GM12892 (cell line): ENCODE results near the gene CALHM2.

Experiments used
- DNase-seq: peaks from one replicate; pipeline ENCODE4 v3.0.0; 2011; ENCODE audit not compliant: insufficient read length
- FAIRE-seq: peaks from 2 replicates; lab custom pipeline; 2011; peaks lifted over from hg19 to GRCh38; lab: Jason Lieb, UNC
- POLR2A ChIP-seq: IDR thresholded peaks from 2 replicates; pipeline ENCODE4 v1.6.1; 2011; ENCODE audit warnings: low read depth, low read length, control low read depth
- POLR2AphosphoS5 ChIP-seq: IDR thresholded peaks from 2 replicates; pipeline ENCODE4 v1.6.1; 2011; ENCODE audit warnings: low read depth, low read length, control low read depth
- TAF1 ChIP-seq: IDR thresholded peaks from 2 replicates; pipeline ENCODE4 v1.6.1; 2011; ENCODE audit warnings: low read depth, mild to moderate bottlenecking, control low read depth, low read length, borderline replicate concordance

Gene CALHM2

GRCh38 chr10:103457896-103458583 lies 5.9 kb upstream of the CALHM2 start:
- no peak for DNase-seq
- no peak for FAIRE-seq
- TF ChIP-seq POLR2AphosphoS5, result no peak
- no peak for TF ChIP-seq TAF1
- no peak for TF ChIP-seq POLR2A

GRCh38 chr10:103457176-103457712 lies 5.1 kb upstream of the CALHM2 start:
- no peak for DNase-seq
- no peak for FAIRE-seq
- TF ChIP-seq POLR2A (no peak), POLR2AphosphoS5 (no peak), TAF1 (no peak)

GRCh38 chr10:103456074-103456660 lies 4.0 kb upstream of the CALHM2 start:
- FAIRE-seq, result no peak

GRCh38 chr10:103455235-103455634 lies 3.1 kb upstream of the CALHM2 start:
- no peak for TF ChIP-seq POLR2A
- TF ChIP-seq POLR2AphosphoS5, result no peak
- TF ChIP-seq TAF1, result no peak

More at GRCh38 chr10:103456074-103456660, 4.0 kb upstream of the CALHM2 start:
- no peak for TF ChIP-seq TAF1
- TF ChIP-seq POLR2A, result no peak
- no peak for TF ChIP-seq POLR2AphosphoS5
- no peak for DNase-seq

GRCh38 chr10:103454026-103454425 lies 1.9 kb upstream of the CALHM2 start:
- DNase-seq, result no peak

More at GRCh38 chr10:103455235-103455634, 3.1 kb upstream of the CALHM2 start:
- FAIRE-seq (no peak), DNase-seq (no peak)

GRCh38 chr10:103452506-103453230 lies 498 bp upstream of the CALHM2 start:
- DNase-seq, result no peak
- TF ChIP-seq POLR2A (0 out of 2 replicates have a peak, but pooled peaks have one; percentile 50), POLR2AphosphoS5 (no peak)
- FAIRE-seq, result no peak

More at GRCh38 chr10:103454026-103454425, 1.9 kb upstream of the CALHM2 start:
- no peak for FAIRE-seq
- TF ChIP-seq POLR2A (no peak), TAF1 (no peak), POLR2AphosphoS5 (no peak)

- TF ChIP-seq POLR2A (no peak), TAF1 (no peak), POLR2AphosphoS5 (no peak)
- peak; percentile 66 for DNase-seq
- peak; percentile 80 for FAIRE-seq
These were observed 918 bp downstream of the CALHM2 start for GRCh38 chr10:103451091-103451813.

- DNase-seq (no peak), FAIRE-seq (no peak)
- TF ChIP-seq POLR2A (no peak), TAF1 (no peak), POLR2AphosphoS5 (no peak)
These were observed 1.9 kb downstream of the CALHM2 start for GRCh38 chr10:103450201-103450695.

GRCh38 chr10:103449208-103450144 lies 2.7 kb downstream of the CALHM2 start:
- TF ChIP-seq POLR2A, result no peak
- TF ChIP-seq TAF1, result no peak
- no peak for TF ChIP-seq POLR2AphosphoS5
- FAIRE-seq (no peak), DNase-seq (no peak)

GRCh38 chr10:103448746-103449145 lies 3.4 kb downstream of the CALHM2 start:
- no peak for DNase-seq
- no peak for FAIRE-seq
- TF ChIP-seq TAF1 (no peak), POLR2AphosphoS5 (no peak), POLR2A (no peak)
